LHCN-M2 (cell line): ENCODE measurements around the gene DACH1. TPM values are rescaled to one million over a fixed set of nuclear protein-coding genes. Genes with fewer than 3 reads are reported as not detected.
"Not testable (repeated sequence)": the region's sequence is repeated elsewhere in the genome, so short reads cannot be mapped to it uniquely, and the experiment has no call there.

ENCODE experiments used
- DNase-seq: peaks from one replicate; pipeline ENCODE4 v3.0.0-alpha.2; 2012; ENCODE audit warnings: low read depth
- total RNA-seq: library from RNA; depleted of rRNA; stranded (reverse); fragments of >200 nt; gene quantifications from 2 replicates; pipeline ENCODE4 v1.2.3, GENCODE V29; 2014

The DACH1 gene
- total RNA-seq, 1 experiment from 2014 or later: not detected

DNA sequence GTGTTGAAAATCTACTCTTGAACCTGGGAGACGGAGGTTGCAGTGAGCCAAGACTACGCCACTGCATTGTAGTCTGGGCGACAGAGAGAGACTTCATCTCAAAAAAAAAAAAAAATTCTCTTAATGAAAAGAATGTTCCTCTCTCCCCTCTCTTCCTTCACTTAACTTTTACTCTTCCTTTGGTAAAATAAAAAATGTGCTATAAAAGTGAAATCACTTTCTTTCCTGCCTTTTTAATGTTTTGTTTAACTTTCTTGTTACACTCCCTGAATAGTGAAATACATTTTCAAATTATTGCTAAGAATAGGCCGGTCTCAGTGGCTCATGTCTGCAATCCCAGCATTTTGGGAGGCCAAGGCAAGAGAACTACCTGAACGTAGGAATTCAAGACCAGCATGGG, 86.5 kb downstream of the DACH1 start:
- DNase-seq: no peak

DNA sequence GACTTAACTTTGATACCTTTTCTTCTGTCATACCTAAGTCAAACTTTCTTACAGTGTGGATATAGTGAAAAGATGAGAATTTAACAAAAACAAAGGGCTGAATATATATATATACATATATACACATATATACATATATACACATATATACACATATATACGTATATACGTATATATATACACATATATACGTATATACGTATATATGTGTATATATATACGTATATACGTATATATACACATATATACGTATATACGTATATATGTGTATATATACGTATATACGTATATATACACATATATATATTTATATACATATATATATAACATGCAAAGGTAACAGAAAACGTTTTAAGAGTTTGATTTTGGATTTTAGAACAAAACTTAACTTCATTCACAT, 88.0 kb downstream of the DACH1 start:
- DNase-seq: not testable (repeated sequence)

DNA sequence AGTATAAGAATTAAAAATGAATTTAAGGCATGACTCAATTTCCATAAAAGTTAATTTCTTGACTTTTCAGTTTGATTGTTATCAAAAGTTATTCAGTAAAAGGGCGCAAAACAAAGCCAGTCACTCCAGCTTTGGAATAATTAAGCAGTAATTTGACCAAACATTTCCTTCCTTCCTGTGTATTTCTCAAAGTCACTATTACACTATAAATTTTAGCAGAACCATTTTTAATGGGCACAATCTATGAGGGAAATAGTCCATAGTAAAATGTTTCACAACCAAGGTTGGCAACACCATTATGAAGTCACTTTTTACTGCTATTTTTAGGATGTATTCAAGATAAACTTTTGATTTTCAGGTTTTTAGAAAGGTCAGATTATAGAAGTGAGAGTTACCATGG, 91.0 kb downstream of the DACH1 start:
- no peak for DNase-seq

DNA sequence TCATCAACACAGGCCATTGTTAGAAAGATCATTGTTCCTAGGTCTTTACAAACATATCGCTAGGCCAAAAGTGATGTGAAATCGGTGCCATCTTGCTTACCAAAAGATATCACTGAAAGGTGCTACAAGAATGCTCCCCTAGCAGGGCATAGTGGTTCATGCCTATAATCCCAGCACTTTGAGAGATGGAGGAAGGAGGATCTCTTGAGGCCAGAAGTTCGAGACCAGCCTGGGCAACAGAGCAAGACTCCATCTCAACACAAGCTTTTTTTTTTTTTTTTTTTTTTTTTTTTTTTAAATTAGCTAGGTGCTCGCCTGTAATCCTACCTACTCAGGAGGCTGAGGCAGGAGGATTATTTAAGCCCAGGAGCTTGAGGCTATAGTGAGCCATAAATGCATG, 92.1 kb downstream of the DACH1 start:
- DNase-seq: no peak

DNA sequence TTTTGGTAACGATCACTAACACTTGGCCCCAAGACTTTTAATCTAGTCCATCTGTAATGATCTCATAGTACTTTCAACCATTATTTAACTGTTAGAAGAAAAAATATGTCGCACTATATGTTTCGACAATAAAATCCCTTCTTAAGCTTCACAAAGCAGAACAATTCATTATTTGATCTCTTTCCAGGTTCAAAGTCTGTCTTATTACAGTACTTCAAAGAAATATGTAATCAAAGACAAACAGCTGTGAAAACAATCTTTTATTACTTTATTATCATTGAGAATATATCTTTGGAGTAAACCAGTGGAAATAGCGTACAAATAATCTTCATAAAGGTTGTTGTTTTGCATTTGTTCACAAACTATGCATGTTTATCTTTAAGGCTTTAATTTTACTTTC, 93.5 kb downstream of the DACH1 start:
- DNase-seq: no peak

DNA sequence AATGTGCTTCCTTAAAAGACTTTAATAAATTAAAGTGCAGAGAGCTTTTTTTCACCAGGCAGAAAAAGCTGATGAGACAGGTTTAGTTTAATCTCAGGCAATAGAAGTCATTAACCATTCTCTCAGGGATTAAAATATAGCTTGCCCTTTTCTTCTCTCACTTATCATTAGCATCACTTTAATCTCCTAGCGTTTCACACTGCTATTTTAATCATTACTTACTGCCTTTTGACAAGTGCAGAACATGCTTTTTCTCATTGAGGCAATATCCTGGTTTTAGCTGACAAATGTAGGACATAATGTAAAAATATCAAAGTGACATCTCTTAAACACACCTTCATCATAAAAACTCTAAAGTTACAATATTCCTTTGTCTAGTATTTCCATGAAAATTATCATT, 94.6 kb downstream of the DACH1 start:
- DNase-seq: no peak

DNA sequence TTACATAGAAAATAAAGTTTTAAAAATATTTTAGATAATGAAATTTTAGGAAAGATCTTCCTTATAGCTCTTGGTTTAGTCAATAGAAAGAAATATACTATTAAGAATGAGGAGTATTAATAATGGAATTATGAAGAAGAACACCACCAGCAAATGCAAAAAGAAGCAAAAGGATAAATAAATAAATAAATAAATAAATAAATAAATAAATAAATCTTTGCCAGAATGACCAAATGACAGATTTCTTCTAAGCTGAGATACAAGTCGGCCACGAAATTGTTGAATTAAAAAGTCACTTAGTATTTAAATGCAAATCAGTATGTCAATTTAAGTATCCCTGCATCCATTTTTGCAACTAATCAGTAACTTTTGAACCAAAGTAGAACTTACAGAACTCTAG, 95.9 kb downstream of the DACH1 start:
- DNase-seq: no peak

DNA sequence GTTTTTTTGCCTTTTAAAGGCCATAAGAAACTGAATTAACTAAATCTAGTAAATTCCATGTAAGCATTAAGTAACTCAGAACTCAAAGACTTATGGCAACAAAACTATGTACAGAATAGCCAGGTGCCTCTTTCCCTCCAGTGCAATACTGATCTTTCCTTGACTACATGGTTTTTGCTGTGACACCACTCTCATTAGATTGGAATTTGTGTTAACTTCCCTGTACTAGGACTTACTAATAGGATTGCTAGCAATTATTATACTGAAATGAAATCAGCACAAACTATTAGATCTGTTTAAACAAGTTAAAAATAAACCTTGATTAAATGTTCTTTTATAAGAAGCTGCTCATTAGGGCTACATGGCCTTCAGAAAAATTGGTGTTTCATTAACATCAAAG, 96.3 kb downstream of the DACH1 start:
- no peak for DNase-seq

DNA sequence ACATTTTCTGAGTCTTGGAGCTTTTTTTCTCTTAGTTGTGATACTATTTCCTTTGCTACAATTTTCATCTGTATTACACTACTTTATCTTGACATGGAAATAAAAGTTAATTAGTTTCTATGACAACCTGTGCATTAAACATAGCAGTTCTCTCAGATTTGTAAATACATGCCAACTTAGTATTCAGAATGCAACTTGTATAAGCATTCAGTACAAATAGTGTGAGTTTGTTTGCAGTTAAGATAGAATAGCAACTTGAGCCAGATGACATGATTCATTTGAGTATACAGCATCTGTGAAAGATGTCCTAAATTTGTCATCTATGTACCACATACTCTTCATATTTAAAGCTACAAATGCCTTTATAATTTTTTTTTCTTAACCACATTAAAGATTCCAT, 98.1 kb downstream of the DACH1 start:
- DNase-seq: no peak

DNA sequence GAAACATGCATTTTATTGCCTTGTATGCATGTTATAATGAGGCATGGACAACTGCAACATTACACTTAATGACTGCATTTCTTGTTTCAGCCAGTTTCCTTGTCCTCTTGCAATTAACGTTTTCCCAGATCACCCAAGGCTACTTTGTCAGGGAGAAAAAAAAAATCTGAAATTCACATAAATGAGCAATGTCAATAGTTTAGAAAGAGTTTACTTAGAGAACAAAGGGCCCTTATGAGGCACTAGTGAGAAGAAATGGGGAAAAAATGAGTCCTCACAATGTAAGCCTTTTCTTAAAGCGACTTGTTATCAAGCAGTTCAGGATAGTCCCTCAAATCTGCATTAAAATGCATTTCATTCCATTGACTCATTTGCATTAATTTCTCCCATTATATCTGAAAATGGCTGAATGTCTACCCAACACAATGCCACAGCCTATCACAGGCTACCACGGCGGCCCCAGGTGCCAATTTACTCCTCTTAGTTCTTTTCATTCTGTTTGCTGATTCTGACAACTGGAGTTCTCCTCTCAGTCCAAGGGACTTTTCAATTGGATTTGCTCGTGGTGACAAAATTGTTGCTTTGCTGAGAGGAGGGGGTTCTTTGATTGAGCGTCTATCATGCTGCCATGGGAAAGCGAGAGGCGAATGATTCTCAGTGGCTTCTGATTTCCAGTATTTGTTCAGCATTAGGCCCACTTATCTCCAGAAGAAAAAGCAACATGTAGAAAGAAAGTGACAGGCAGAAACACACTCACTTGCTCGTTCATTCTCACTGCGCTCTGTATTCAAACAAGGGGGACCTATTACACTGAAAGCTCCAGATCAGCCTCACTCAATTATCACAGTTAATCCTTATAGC, 107.1 kb downstream of the DACH1 start:
- no peak for DNase-seq

DNA sequence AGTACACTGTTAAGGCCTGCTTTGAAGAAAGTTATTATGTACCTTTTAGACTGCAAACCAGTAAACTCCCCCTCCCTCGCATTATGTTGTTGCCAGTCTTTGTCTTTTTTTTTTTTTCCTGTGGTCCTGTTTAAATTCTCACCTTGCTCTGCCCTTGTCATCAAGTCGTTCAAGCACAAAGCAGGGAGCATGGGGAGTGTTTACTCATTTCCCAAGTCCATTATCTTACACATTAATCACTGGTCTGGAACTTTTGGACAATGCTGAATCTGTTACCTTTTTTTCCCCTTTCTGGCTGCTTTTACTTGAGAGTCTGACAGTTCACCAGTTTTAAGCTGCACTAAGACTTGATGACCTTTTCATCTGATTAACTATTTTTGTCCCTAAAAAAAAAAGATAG, 108.2 kb downstream of the DACH1 start:
- no peak for DNase-seq

DNA sequence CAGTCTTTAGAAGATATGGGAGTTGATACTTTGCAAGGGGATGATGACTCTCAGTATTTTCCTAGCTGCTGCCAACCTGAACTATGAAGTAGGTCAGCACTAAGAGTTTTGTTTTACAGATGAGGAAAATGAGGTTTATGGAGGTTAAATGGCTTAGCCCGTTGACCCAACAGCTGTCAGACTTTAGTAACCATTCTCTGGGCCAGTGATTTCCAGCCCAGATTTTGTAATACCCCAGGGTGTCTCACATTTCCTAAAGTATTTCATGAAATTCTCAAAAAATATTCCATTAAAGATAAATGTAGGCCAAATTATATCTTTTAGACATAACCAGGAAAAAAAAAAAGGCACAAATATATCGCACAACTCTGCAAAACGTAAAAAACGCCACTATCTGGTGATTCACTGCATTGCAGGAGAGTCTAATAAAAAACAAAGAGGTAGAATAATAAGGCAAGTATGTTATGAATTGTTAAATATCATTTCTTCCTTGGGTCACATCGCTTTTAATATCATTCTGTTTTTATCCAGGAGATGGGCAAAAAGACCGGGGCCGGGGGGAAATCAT, 112.5 kb downstream of the DACH1 start:
- DNase-seq: no peak

DNA sequence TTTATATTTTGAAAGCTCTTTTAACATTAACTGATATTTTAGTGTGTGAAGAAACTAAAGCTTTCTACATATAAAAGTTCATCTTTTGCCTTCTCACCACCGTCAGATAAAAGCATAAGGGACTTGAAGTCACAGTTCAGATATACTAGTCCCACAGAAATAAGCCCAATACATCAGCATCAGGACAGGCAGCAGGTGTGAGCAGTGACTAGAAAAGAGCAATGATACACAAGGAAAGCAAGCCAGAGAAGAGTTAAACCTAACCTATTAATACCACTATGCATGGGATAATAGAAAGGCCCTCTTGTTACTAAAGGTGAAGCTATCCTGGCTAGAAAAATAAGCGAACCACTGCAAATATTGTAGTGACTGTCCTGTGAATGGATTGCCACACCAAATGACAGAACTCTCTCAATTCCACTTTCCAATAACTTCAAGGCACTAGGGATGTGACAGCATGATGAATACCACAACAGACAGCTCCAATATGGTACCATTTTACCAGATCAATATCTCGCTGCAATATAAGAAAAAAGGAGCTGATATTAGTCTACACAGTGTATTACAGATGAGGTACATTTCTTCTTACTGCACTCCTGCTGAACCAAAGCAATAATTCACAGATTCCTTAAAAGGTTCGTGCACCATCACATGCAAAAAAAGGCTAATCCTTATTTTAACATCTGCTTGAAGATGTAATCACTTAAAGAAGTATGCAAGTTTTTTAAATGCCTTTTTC, 114.1 kb downstream of the DACH1 start:
- DNase-seq: no peak

DNA sequence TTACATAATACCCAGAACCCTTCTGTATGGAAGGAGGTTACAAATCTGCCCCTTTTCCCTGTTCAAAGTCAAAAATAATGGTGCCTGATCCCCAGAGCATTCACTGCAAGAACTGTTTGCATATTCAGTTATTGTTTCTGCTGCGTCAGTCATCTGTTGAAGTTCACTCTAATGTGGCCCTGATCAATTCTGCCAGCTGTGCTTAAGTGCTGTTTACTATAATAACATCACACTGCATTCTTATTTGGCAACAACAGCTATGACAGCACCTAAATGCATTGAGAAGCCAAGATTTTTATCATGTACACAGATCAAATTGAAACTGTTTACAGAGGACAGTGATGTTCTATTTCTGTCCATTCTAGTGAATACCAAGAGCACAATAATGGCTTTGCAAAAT, 115.9 kb downstream of the DACH1 start:
- no peak for DNase-seq

DNA sequence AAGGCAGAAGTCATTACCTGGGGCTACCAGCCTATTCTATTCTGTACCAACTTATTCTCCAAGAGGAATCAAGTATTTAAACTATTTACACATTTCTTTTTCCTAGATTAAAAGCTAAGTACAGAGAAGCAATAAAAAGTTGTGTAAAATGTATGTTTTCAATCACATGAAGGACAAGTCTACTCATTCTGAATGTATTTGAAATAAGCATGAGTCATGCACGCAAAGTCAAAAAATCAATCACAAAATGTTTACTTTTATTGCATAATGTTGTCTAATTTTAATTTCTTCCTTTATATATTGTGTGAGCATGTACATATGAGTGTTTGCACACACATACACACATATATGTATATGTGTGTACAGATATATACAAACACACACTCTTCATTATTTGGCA, 136.7 kb downstream of the DACH1 start:
- DNase-seq: no peak

DNA sequence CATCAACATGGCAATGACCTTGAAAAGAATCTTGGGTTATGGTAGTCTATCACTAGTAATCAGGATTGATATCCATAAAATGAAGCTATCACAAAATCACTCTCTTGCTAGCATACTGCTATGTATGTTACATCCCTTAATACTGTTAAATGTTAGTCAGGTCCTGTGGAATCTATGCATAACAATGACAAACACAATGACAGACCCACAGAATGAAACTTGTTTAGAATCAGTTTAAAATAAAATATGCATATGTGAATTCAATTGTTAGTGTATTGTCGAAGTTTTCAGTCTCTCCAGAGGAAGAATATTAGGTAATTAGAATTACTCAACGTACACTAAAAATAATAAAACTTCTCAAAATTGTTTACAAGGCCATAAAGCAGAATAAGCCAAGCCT, 137.6 kb downstream of the DACH1 start:
- no peak for DNase-seq

DNA sequence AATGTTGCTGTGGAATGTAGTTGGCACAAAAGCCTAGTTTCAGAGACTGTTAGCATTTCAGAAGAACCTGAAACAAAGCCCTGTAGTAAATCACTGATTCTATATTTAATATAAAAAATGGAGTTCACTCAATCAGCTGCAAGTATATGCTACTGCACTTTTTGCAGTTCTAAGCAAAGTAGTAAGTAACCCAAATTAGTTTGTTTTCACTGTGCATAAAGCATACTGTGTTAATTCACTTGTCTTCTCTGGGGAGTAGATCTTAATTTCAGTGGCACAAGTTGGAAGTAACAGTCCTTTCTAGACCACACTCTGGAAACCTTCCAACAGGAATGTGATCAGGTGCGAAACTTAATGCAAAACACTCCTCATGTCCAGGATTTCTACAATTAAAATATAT, 139.3 kb downstream of the DACH1 start:
- DNase-seq: no peak

DNA sequence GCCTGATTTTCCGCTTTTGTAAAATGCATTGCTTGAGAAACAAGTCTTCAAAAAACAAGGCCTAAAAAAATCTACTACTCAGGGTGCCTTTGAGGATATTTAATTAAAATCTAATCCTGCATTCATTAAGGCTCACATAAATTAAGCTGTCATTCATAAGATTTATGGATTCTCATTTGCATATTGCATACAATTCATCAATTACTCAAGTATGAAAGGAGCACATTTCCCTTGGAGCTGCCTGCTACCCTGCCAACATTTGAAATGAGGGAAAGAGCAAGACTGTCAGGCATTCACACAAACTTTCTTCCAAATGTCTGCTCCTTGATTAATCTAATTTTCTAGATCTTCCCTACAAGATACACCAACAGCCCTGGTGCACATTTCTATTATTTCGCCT, 140.0 kb downstream of the DACH1 start:
- no peak for DNase-seq

DNA sequence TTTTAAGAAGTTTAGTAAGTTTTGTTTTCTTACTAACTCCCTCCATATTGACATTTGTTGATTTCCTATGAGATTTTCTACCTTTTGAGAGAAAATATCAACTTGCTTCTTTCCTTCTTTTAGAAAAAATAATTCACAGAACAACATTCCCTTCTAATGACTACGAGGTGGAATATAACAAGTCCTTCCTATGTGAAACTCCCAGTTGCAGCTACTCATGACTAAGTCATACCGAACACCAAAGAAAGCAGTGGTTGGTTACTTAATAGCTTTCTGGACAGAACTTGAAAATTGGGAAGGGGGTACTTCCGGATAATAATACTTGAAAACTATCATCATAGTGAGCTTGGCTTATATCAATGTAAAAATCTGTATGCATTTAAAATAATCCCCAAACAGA, 144.8 kb downstream of the DACH1 start:
- no peak for DNase-seq

DNA sequence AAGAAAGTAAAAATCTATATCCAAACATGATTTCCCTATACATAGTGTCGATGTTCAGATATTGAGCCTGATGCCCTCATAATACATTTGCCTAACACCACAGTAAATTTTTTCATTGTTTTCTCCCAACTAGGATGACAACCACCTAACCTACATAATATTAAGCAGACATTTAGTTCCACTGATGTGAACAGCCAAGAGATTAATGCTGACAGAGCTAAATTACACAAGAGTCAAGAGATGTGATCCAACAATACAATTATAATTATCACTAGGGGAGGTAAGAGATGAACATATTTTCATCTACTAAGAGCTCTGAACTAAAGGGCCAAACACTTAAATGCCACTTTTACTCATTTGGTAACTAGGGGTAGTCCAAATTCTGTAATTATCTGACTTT, 145.9 kb downstream of the DACH1 start:
- no peak for DNase-seq

DNA sequence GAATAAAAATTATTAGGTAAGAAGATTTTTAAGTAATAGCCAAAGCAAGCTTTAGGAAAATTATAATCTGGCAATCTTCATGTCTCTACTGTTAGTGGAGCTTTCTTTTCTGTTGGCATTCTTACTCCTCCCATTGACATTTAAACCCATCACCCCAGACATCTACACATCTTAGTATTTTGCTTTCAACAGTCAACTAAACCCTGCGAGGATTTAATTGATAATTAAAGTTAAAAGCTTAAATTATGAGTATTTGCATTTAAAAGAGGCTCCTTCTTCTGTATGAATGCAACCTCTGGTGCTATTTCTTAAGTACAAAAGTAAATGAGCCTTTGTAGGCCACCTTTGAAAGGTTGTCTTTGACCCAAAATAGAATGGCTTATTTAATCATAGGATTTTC, 148.1 kb downstream of the DACH1 start:
- no peak for DNase-seq

DNA sequence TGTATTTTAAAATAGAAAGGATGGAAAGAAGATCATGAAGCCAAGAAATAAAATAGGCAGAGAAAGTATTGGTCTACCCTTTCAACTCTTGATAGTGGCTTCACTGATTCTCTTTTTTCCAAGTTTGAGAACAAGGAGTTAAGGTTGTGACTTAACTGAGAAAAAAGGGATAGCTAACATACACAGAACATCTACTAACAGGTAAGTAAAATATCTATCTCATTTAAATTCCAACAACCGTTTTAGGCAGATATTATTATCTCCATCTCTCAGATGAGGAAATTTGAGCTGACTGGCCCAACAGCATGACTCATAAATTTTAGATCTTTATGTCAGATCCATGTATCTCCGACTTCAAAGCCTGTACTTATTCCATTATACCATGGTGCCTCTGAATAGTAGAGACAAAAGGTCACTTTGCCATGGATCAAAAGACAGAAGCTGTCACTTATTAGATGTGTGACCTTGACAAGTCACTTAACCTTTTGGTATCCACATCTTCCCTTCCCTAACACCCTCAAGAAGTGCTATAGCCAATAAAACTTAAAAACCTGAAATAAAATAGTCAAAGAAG, 152.1 kb downstream of the DACH1 start:
- DNase-seq: no peak
